ENCODE results near the gene ANOS1. TPM values are rescaled to one million over a fixed set of nuclear protein-coding genes. Genes with fewer than 3 reads are reported as not detected.

Gene ANOS1
- total RNA-seq, 3 donors from 2014 or later: 4.9 to 10.6 (median 9.7) TPM

GRCh38 chrX:8591501-8591900 is 140.4 kb downstream of the ANOS1 start:
- no peak for DNase-seq (ENCODE audit: low spot score in 2 of 2)
- Histone ChIP-seq H3K4me1 (no peaks in the 10 kb centered on the region), H3K27ac (no peak overlapping the region), H3K36me3 (no peaks in the 10 kb centered on the region), H3K9me3 (no peaks in the 10 kb centered on the region), H3K4me3 (no peak overlapping the region), H3K27me3 (no peaks in the 10 kb centered on the region)
- TF ChIP-seq POLR2A (IDR thresholded peaks at IDR 0.05): no peak
- no peak for TF ChIP-seq POLR2AphosphoS5 (IDR thresholded peaks at IDR 0.05)
- TF ChIP-seq CTCF (IDR thresholded peaks at IDR 0.05): no peak
- intact Hi-C loops (cut with DNase I; ENCODE audit: low total_unique reads): no loop called here

- intact Hi-C loops (cut with DNase I; ENCODE audit: low total_unique reads): no loop called here
- Histone ChIP-seq H3K9me3 (no peaks in the 10 kb centered on the region), H3K4me1 (no peaks in the 10 kb centered on the region), H3K27ac (no peak overlapping the region), H3K4me3 (no peak overlapping the region), H3K36me3 (no peaks in the 10 kb centered on the region), H3K27me3 (no peaks in the 10 kb centered on the region)
- TF ChIP-seq CTCF (IDR thresholded peaks at IDR 0.05) (no peak), POLR2AphosphoS5 (IDR thresholded peaks at IDR 0.05) (no peak), POLR2A (IDR thresholded peaks at IDR 0.05) (no peak)
- no peak for DNase-seq (ENCODE audit: low spot score in 2 of 2)
Measured at GRCh38 chrX:8586953-8587352, 145.0 kb downstream of the ANOS1 start.

- TF ChIP-seq POLR2AphosphoS5 (IDR thresholded peaks at IDR 0.05) (no peak), POLR2A (IDR thresholded peaks at IDR 0.05) (no peak), CTCF (IDR thresholded peaks at IDR 0.05) (no peak)
- H3K4me3 ChIP-seq: no peak overlapping the region
- H3K9me3 ChIP-seq: no peaks in the 10 kb centered on the region
- H3K27ac ChIP-seq: no peak overlapping the region
- no peaks in the 10 kb centered on the region for H3K27me3 ChIP-seq
- H3K36me3 ChIP-seq: no peaks in the 10 kb centered on the region
- no peaks in the 10 kb centered on the region for H3K4me1 ChIP-seq
- intact Hi-C loops (cut with DNase I; ENCODE audit: low total_unique reads): no loop called here
- no peak for DNase-seq (ENCODE audit: low spot score in 2 of 2)
Measured at GRCh38 chrX:8579602-8580001, 152.3 kb downstream of the ANOS1 start.

GRCh38 chrX:8576821-8577220 is 155.1 kb downstream of the ANOS1 start:
- Histone ChIP-seq H3K4me3 (no peak overlapping the region), H3K27me3 (no peaks in the 10 kb centered on the region), H3K4me1 (no peaks in the 10 kb centered on the region), H3K27ac (no peak overlapping the region), H3K36me3 (no peaks in the 10 kb centered on the region), H3K9me3 (peaks cover 0 to 4% of the 10 kb centered on the region in 2 donors)
- no peak for DNase-seq (ENCODE audit: low spot score in 2 of 2)
- intact Hi-C loops (cut with DNase I; ENCODE audit: low total_unique reads): no loop called here
- TF ChIP-seq POLR2AphosphoS5 (IDR thresholded peaks at IDR 0.05) (no peak), CTCF (IDR thresholded peaks at IDR 0.05) (no peak), POLR2A (IDR thresholded peaks at IDR 0.05) (no peak)

GRCh38 chrX:8565729-8566128 is 166.2 kb downstream of the ANOS1 start:
- no peaks in the 10 kb centered on the region for H3K9me3 ChIP-seq
- H3K36me3 ChIP-seq: no peaks in the 10 kb centered on the region
- H3K27me3 ChIP-seq: no peaks in the 10 kb centered on the region
- no peak overlapping the region for H3K4me3 ChIP-seq
- H3K4me1 ChIP-seq: no peaks in the 10 kb centered on the region
- TF ChIP-seq CTCF (IDR thresholded peaks at IDR 0.05): no peak
- no peak for TF ChIP-seq POLR2A (IDR thresholded peaks at IDR 0.05)
- TF ChIP-seq POLR2AphosphoS5 (IDR thresholded peaks at IDR 0.05): no peak
- intact Hi-C loops (cut with DNase I; ENCODE audit: low total_unique reads): no loop called here
- no peak overlapping the region for H3K27ac ChIP-seq
- DNase-seq (ENCODE audit: low spot score in 2 of 2): no peak

Data from breast epithelium (tissue), 4 donors.